ENCODE measurements around the gene FIG4. TPM values are rescaled to one million over a fixed set of nuclear protein-coding genes. Genes with fewer than 3 reads are reported as not detected.
"Not testable (repeated sequence)": the region's sequence is repeated elsewhere in the genome, so short reads cannot be mapped to it uniquely, and the experiment has no call there.

Gene FIG4
- total and polyA plus RNA-seq, 3 donors from 2014 or later = 16.8 to 25.7 (median 19.7) TPM

GRCh38 chr6:109701221-109701620 lies 10.1 kb downstream of the FIG4 start:
- intact Hi-C loops (cut with DNase I; ENCODE audit: low total_unique reads) = loop anchor here (5.0 kb wide), 1 partner anchor 336 kb away; no protein-coding TSS in a partner anchor
- Histone ChIP-seq H3K4me1 (no peaks in the 10 kb centered on the region), H3K4me3 (no peak overlapping the region), H3K27me3 (no peaks in the 10 kb centered on the region), H3K9me3 (no peaks in the 10 kb centered on the region), H3K36me3 (ENCODE audit: low read depth, missing control alignments) (no peaks in the 10 kb centered on the region), H3K27ac (no peak overlapping the region)
- 89 to 91% methylated on average over 4 of the region's 4 CpGs for WGBS, 2 donors
- TF ChIP-seq POLR2A (IDR thresholded peaks at IDR 0.05) (no peak), CTCF (IDR thresholded peaks at IDR 0.05) (no peak)
- no peak for DNase-seq

GRCh38 chr6:109701774-109702173 lies 10.7 kb downstream of the FIG4 start:
- intact Hi-C loops (cut with DNase I; ENCODE audit: low total_unique reads) = loop anchor here (5.0 kb wide), 1 partner anchor 336 kb away; no protein-coding TSS in a partner anchor
- no peaks in the 10 kb centered on the region for H3K9me3 ChIP-seq
- 77 to 82% methylated on average over 2 of the region's 2 CpGs for WGBS, 2 donors

GRCh38 chr6:109702791-109703190 lies 11.7 kb downstream of the FIG4 start:
- H3K36me3 ChIP-seq (ENCODE audit: low read depth, missing control alignments) = no peaks in the 10 kb centered on the region
- WGBS, 2 donors = 64 to 76% methylated on average over 4 of the region's 4 CpGs
- intact Hi-C loops (cut with DNase I; ENCODE audit: low total_unique reads) = loop anchor here (5.0 kb wide), 1 partner anchor 335 kb away; no protein-coding TSS in a partner anchor
- no peak overlapping the region for H3K4me3 ChIP-seq
- H3K27me3 ChIP-seq = no peaks in the 10 kb centered on the region
- no peak overlapping the region for H3K27ac ChIP-seq
- no peaks in the 10 kb centered on the region for H3K4me1 ChIP-seq
- H3K9me3 ChIP-seq = no peaks in the 10 kb centered on the region
- no peak for DNase-seq
- no peak for TF ChIP-seq CTCF (IDR thresholded peaks at IDR 0.05)
- no peak for TF ChIP-seq POLR2A (IDR thresholded peaks at IDR 0.05)

More at GRCh38 chr6:109701774-109702173, 10.7 kb downstream of the FIG4 start:
- H3K27me3 ChIP-seq = no peaks in the 10 kb centered on the region
- no peak for TF ChIP-seq CTCF (IDR thresholded peaks at IDR 0.05)
- no peak for TF ChIP-seq POLR2A (IDR thresholded peaks at IDR 0.05)
- H3K27ac ChIP-seq = no peak overlapping the region
- no peaks in the 10 kb centered on the region for H3K36me3 ChIP-seq (ENCODE audit: low read depth, missing control alignments)
- no peak overlapping the region for H3K4me3 ChIP-seq
- no peaks in the 10 kb centered on the region for H3K4me1 ChIP-seq
- no peak for DNase-seq

DNA sequence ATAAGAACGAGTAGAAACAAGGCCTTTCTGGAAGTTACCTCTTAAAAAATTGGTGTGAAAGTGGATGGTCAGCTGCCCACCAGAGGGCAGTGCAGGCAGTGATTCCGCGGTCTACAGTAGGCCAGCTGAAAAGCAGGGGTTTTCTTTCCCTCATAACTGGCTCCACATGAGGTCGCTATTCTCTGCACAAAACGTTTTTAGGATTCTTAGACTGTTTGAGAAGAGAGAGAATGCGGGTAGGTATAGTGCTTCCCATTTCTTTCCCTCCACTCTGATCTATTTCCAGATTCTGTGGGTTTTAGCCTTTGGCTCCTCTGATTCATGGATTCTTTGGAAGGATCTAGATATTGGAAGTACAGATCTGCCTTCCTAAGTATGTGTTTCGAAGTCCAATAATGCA lies 14.2 kb downstream of the FIG4 start:
- no peaks in the 10 kb centered on the region for H3K27me3 ChIP-seq
- no peaks in the 10 kb centered on the region for H3K4me1 ChIP-seq
- no peak overlapping the region for H3K27ac ChIP-seq
- no peaks in the 10 kb centered on the region for H3K9me3 ChIP-seq
- WGBS, 2 donors = 35% methylated on average over 7 of the region's 7 CpGs
- peak; percentile 91 for DNase-seq
- H3K36me3 ChIP-seq (ENCODE audit: low read depth, missing control alignments) = no peaks in the 10 kb centered on the region
- intact Hi-C loops (cut with DNase I; ENCODE audit: low total_unique reads) = no loop called here
- H3K4me3 ChIP-seq = no peak overlapping the region
- no peak for TF ChIP-seq POLR2A (IDR thresholded peaks at IDR 0.05)
- peak; percentile 95 to 99 (median 99) for TF ChIP-seq CTCF (IDR thresholded peaks at IDR 0.05)

GRCh38 chr6:109706513-109706912 lies 15.4 kb downstream of the FIG4 start:
- intact Hi-C loops (cut with DNase I; ENCODE audit: low total_unique reads) = no loop called here

DNA sequence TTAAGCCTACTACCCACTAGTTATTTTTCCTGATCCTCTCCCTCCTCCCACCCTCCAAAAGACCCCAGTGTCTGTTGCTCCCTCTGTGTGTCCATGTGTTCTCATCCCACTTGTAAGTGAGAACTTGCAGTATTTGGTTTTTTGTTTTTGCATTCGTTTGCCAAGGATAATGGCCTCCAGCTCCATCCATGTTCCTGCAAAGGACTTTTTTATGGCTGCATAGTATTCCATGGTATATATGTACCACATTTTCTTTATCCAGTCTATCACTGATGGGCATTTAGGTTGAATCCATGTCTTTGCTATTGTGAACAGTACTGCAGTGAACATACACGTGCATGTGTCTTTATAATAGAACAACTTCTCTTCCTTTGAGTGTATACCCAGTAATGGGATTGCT lies 17.0 kb downstream of the FIG4 start:
- H3K36me3 ChIP-seq (ENCODE audit: low read depth, missing control alignments); H3K27ac ChIP-seq; H3K4me1 ChIP-seq; DNase-seq; H3K4me3 ChIP-seq; H3K9me3 ChIP-seq; H3K27me3 ChIP-seq; intact Hi-C loops (cut with DNase I; ENCODE audit: low total_unique reads): not testable (repeated sequence)
- 88 to 96% methylated on average over 2 of the region's 2 CpGs for WGBS, 2 donors

More at GRCh38 chr6:109706513-109706912, 15.4 kb downstream of the FIG4 start:
- Histone ChIP-seq H3K27ac (no peak overlapping the region), H3K4me3 (no peak overlapping the region), H3K9me3 (no peaks in the 10 kb centered on the region), H3K36me3 (ENCODE audit: low read depth, missing control alignments) (no peaks in the 10 kb centered on the region), H3K27me3 (no peaks in the 10 kb centered on the region), H3K4me1 (no peaks in the 10 kb centered on the region)
- TF ChIP-seq CTCF (IDR thresholded peaks at IDR 0.05) (no peak), POLR2A (IDR thresholded peaks at IDR 0.05) (no peak)
- no peak for DNase-seq
- WGBS, 2 donors = 65 to 81% methylated on average over 6 of the region's 6 CpGs
